Gastrocnemius medialis (tissue), 4 donors: Measurements from ENCODE around the gene ZNF79.

Experiments
- CTCF ChIP-seq, 5 experiments: fragments of 450-650 bp in 3 of 5; fragments of 200-600 bp in 2 of 5; sonication (generic) in 2 of 5; IDR thresholded peaks in 4 of 5; conservative IDR thresholded peaks in 1 of 5; 1 replicate in 4 of 5; 2 replicates in 1 of 5; pipeline ENCODE4 v1.5.1; 2016 to 2019; ENCODE audit warnings: antibody characterized with exemption in 5 of 5, mild to moderate bottlenecking in 3 of 5, moderate library complexity in 3 of 5
- POLR2A ChIP-seq, 2 donors: fragments of 450-650 bp; IDR thresholded peaks; one replicate each; pipeline ENCODE4 v1.6.1; 2017; ENCODE audit warnings: antibody characterized with exemption in 2 of 2, mild to moderate bottlenecking in 2 of 2, moderate library complexity in 2 of 2

- TF ChIP-seq CTCF (IDR thresholded peaks at IDR 0.05 in 4 of 5, conservative IDR thresholded peaks at IDR 0.05 in 1 of 5) (no peak), POLR2A (IDR thresholded peaks at IDR 0.05) (no peak)
Observed at GRCh38 chr9:127398715-127399400, 25.3 kb upstream of the ZNF79 start.
